Endodermal cell (in vitro differentiated cells): Measurements from ENCODE around the gene DGKG. TPM values are rescaled to one million over a fixed set of nuclear protein-coding genes. Genes with fewer than 3 reads are reported as not detected.
A peak's percentile ranks its signal among the peaks of the same experiment; 100 is the strongest.

Source experiments
- DNase-seq: peaks from one replicate; pipeline ENCODE4 v3.0.0-alpha.2; 2017
- H3K27ac ChIP-seq: 2 replicates; pipeline ENCODE4 v1.5.1; 2013; ENCODE audit warnings: mild to moderate bottlenecking, low read depth, low read length, moderate library complexity
- H3K27me3 ChIP-seq: 2 replicates; pipeline ENCODE4 v1.6.1; 2013; ENCODE audit warnings: mild to moderate bottlenecking, low read length, moderate library complexity; ENCODE audit not compliant: insufficient read depth, control insufficient read depth, poor library complexity, severe bottlenecking
- H3K36me3 ChIP-seq: 2 replicates; pipeline ENCODE4 v1.7.0; 2013; ENCODE audit warnings: mild to moderate bottlenecking, low read length, moderate library complexity; ENCODE audit not compliant: control insufficient read depth, insufficient read depth
- H3K4me1 ChIP-seq: one replicate; pipeline ENCODE4 v1.7.0; 2013; ENCODE audit warnings: low read length; ENCODE audit not compliant: control insufficient read depth, insufficient read depth
- H3K4me3 ChIP-seq: 2 replicates; pipeline ENCODE4 v1.5.1; 2013; ENCODE audit warnings: mild to moderate bottlenecking, low read length, moderate library complexity
- H3K9ac ChIP-seq: 2 replicates; pipeline ENCODE4 v1.6.1; 2013; ENCODE audit warnings: mild to moderate bottlenecking, low read length, moderate library complexity; ENCODE audit not compliant: poor library complexity, severe bottlenecking; ENCODE audit errors: extremely low read depth
- H3K9me3 ChIP-seq: 2 replicates; pipeline ENCODE4 v1.6.1; 2013; ENCODE audit warnings: mild to moderate bottlenecking, low read length, moderate library complexity; ENCODE audit not compliant: control insufficient read depth
- H3K27ac Mint-ChIP-seq: 2 replicates; pipeline ENCODE4 v1.8.0; 2020; ENCODE audit warnings: mixed read lengths
- H3K27me3 Mint-ChIP-seq: 2 replicates; pipeline ENCODE4 v1.8.0; 2021; ENCODE audit warnings: mild to moderate bottlenecking, mixed read lengths; ENCODE audit not compliant: insufficient read depth
- H3K36me3 Mint-ChIP-seq: 2 replicates; pipeline ENCODE4 v1.8.0; 2020; ENCODE audit warnings: low read depth, mixed read lengths
- H3K4me1 Mint-ChIP-seq: 2 replicates; pipeline ENCODE4 v1.8.0; 2020; ENCODE audit warnings: mixed read lengths
- H3K4me3 Mint-ChIP-seq: 2 replicates; pipeline ENCODE4 v1.8.0; 2020; ENCODE audit warnings: mild to moderate bottlenecking, moderate library complexity, mixed read lengths
- H3K9me3 Mint-ChIP-seq: 2 replicates; pipeline ENCODE4 v1.8.0; 2020; ENCODE audit warnings: mild to moderate bottlenecking, mixed read lengths
- WGBS, 2 experiments: methylation state at CpG; one replicate each; pipeline versions ENCODE4 v1.1.5 to v1.1.7; 2013; ENCODE audit warnings: missing lambda C conversion rate in 2 of 2, mixed read lengths in 1 of 2; ENCODE audit not compliant: insufficient coverage in 1 of 2, insufficient read length in 1 of 2; 5-methylcytosine and 5-hydroxymethylcytosine counted together
- total RNA-seq, 2 donors: library from RNA; stranded (reverse); fragmentation: NEBNext Ultra II Directional in 1 of 2; extraction: Animal tissue kit (Norgen Biotek cat#: 25700) in 1 of 2; gene quantifications; 2 replicates in 1 of 2; 3 replicates in 1 of 2; pipeline ENCODE4 v1.2.1, GENCODE V29; 2021
- TF ChIP-seq, protein P1 (sequence below): fragments of 200-600 bp; sonication (generic); conservative IDR thresholded peaks from 2 replicates; pipeline ENCODE4 v1.5.0; 2021; ENCODE audit warnings: antibody characterized with exemption, mild to moderate bottlenecking

The DGKG gene
- total RNA-seq, 2 donors from 2014 or later, result 0.86 to 1.8 TPM

DNA sequence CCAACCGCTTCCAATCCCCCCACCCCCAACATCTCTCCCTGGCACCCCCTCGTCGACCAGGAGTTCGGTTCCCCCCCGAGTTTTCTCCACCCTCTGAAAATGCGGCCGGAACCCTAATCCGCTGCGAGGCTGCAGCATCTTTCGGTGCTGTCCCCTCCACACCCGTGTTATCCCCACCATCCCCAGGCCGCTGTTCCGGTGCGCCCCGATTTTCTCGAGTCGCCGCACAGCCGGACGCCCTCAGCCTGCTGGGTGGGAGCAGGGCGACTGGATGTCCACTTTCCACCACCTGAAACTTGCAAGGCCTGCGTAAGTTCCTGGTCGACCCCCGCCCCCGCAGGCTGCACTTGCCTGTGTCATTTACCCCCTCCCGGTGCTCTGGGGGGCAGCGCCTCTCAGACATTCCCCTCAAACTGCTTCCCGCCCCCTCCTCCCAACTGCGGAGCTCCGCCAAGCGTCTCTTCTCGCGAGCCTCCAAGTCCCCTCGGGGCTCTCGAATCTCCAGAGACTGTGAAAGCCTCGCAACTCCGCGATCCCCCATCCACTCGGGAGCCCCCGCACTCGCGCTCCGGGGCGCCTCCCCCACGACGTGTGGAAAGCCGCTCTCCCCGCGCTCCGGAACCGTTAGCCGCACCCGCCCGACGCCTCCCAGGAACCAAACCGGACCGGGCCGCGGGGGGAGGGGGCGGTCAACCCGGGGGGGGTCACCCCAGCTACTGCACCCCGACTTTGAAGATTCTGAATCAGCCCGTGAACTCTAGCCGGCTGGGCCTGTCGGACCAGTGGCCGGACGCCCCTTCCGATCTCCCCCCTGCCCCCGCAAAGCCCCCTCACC is 253.7 kb downstream of the DGKG start:
- peaks cover 11% of the 10 kb centered on the region for H3K36me3 ChIP-seq
- Mint-ChIP-seq H3K4me1 (peaks cover 35% of the 10 kb centered on the region), H3K27me3 (peaks cover 37% of the 10 kb centered on the region), H3K4me3 (peak overlapping the region; percentile 95), H3K9me3 (no peaks in the 10 kb centered on the region), H3K36me3 (peaks cover 21% of the 10 kb centered on the region), H3K27ac (peak overlapping the region; percentile 94)
- H3K9ac ChIP-seq, result peak overlapping the region; percentile 82
- peaks cover 7% of the 10 kb centered on the region for H3K4me1 ChIP-seq
- TF ChIP-seq, protein P1, sequence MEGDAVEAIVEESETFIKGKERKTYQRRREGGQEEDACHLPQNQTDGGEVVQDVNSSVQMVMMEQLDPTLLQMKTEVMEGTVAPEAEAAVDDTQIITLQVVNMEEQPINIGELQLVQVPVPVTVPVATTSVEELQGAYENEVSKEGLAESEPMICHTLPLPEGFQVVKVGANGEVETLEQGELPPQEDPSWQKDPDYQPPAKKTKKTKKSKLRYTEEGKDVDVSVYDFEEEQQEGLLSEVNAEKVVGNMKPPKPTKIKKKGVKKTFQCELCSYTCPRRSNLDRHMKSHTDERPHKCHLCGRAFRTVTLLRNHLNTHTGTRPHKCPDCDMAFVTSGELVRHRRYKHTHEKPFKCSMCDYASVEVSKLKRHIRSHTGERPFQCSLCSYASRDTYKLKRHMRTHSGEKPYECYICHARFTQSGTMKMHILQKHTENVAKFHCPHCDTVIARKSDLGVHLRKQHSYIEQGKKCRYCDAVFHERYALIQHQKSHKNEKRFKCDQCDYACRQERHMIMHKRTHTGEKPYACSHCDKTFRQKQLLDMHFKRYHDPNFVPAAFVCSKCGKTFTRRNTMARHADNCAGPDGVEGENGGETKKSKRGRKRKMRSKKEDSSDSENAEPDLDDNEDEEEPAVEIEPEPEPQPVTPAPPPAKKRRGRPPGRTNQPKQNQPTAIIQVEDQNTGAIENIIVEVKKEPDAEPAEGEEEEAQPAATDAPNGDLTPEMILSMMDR, result no peak
- peaks cover 31% of the 10 kb centered on the region for H3K27me3 ChIP-seq
- 0% methylated on average over 21 to 69 of the region's 69 CpGs for WGBS, 2 experiments
- H3K9me3 ChIP-seq, result no peaks in the 10 kb centered on the region
- peak overlapping the region; percentile 90 for H3K4me3 ChIP-seq
- peak overlapping the region; percentile 91 for H3K27ac ChIP-seq
- peak; percentile 87 for DNase-seq

- peaks cover 29% of the 10 kb centered on the region for H3K36me3 Mint-ChIP-seq
- H3K4me1 Mint-ChIP-seq, result peaks cover 43% of the 10 kb centered on the region
- peak overlapping the region; percentile 95 for H3K4me3 Mint-ChIP-seq
- peaks cover 7% of the 10 kb centered on the region for H3K4me1 ChIP-seq
- DNase-seq, result peak; percentile 88
- TF ChIP-seq, protein P1, result peak; percentile 16
- 0 to 2% methylated on average over 11 to 45 of the region's 45 CpGs for WGBS, 2 experiments
- H3K9me3 Mint-ChIP-seq, result no peaks in the 10 kb centered on the region
- H3K36me3 ChIP-seq, result peaks cover 15% of the 10 kb centered on the region
- peak overlapping the region; percentile 82 for H3K9ac ChIP-seq
- peak overlapping the region; percentile 94 for H3K27ac Mint-ChIP-seq
- H3K27me3 ChIP-seq, result peaks cover 23% of the 10 kb centered on the region
- H3K4me3 ChIP-seq, result peak overlapping the region; percentile 90
- H3K27ac ChIP-seq, result peak overlapping the region; percentile 91
- peaks cover 29% of the 10 kb centered on the region for H3K27me3 Mint-ChIP-seq
- H3K9me3 ChIP-seq, result no peaks in the 10 kb centered on the region
These were observed 254.6 kb downstream of the DGKG start for GRCh38 chr3:186107215-186108105.

DNA sequence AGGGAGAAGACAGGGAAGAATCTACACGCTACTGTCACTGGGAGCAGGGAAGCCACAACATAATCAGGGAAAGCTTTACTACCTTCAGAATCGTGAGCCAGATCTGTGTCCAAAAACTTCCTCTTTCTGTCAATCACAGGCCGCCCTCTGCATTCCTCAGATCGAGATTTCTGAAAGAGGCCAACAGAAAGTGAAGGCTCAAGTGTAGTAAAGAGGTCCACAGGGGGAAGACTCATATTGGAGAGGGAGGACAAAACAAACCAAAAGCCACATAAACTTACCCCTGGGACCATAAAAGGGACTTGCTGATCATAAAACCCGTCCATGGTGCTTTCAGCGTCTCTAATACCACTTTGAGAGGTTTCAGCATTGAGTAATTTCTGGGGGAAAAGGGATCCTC is 256.5 kb downstream of the DGKG start:
- Mint-ChIP-seq H3K4me1 (peaks cover 46% of the 10 kb centered on the region), H3K9me3 (no peaks in the 10 kb centered on the region), H3K36me3 (peaks cover 36% of the 10 kb centered on the region), H3K27ac (peak overlapping the region; percentile 15), H3K4me3 (no peak overlapping the region), H3K27me3 (peaks cover 9% of the 10 kb centered on the region)
- H3K9me3 ChIP-seq, result no peaks in the 10 kb centered on the region
- H3K36me3 ChIP-seq, result peaks cover 27% of the 10 kb centered on the region
- H3K27me3 ChIP-seq, result peaks cover 4% of the 10 kb centered on the region
- TF ChIP-seq, protein P1, result no peak
- H3K27ac ChIP-seq, result no peak overlapping the region
- no peak for DNase-seq
- H3K4me1 ChIP-seq, result peaks cover 7% of the 10 kb centered on the region
- H3K9ac ChIP-seq, result no peak overlapping the region
- no peak overlapping the region for H3K4me3 ChIP-seq
- whole genome bisulfite sequencing, 2 experiments, result 58 to 80% methylated on average over 3 to 6 of the region's 6 CpGs
